Measurements from ENCODE around the gene CLEC4M. TPM values are rescaled to one million over a fixed set of nuclear protein-coding genes. Genes with fewer than 3 reads are reported as not detected.

CLEC4M gene, protein sequence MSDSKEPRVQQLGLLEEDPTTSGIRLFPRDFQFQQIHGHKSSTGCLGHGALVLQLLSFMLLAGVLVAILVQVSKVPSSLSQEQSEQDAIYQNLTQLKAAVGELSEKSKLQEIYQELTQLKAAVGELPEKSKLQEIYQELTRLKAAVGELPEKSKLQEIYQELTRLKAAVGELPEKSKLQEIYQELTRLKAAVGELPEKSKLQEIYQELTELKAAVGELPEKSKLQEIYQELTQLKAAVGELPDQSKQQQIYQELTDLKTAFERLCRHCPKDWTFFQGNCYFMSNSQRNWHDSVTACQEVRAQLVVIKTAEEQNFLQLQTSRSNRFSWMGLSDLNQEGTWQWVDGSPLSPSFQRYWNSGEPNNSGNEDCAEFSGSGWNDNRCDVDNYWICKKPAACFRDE
- total RNA-seq (2021; fragmentation: NEBNext Ultra II Directional; extraction: Animal tissue kit (Norgen Biotek cat#: 25700)) (not detected in 2 replicates), polyA plus RNA-seq (2011; rRNA removed) (not detected in 2 replicates), polyA minus RNA-seq (2011; rRNA and poly(A)+ RNA removed) (0.09 TPM in 1 of 2 replicates, not detected in the other)
- not detected for polyA plus RNA-seq (2011; cell fraction: cytosol; rRNA removed)
- not detected for polyA plus RNA-seq (2011; cell fraction: nucleus; rRNA removed)
- polyA plus RNA-seq (2012, experiment 1 of 2), result not detected in 4 replicates
- polyA plus RNA-seq (2012, experiment 2 of 2), result not detected
- not detected for polyA plus RNA-seq (2013, experiment 1 of 2)
- not detected for polyA plus RNA-seq (2013, experiment 2 of 2)
- polyA minus RNA-seq (2011; cell fraction: cytosol; rRNA and poly(A)+ RNA removed), result not detected
- polyA minus RNA-seq (2011; cell fraction: nucleus; rRNA and poly(A)+ RNA removed), result not detected
- long read RNA-seq, experiment 1, result 0 reads
- long read RNA-seq, experiment 2, result 0 reads

- Histone ChIP-seq H2AFZ (ENCODE audit: low read length) (no peak within 1 kb of the TSS), H3K4me3 (ENCODE audit: extremely low read depth in 1 of 4, insufficient read depth in 2 of 4, low read depth in 3 of 4, low read length in 4 of 4) (no peak within 1 kb of the TSS), H3K56ac (replicated peaks; ENCODE audit: insufficient read length, low read depth, low read length) (no peak within 1 kb of the TSS), H2BK120ac (replicated peaks; ENCODE audit: low read depth, low read length) (no peak within 1 kb of the TSS), H3K36me3 (ENCODE audit: control insufficient read depth in 2 of 4, insufficient read depth in 4 of 4, low read length in 3 of 4) (no peaks in the 10 kb centered on the region), H3K23ac (ENCODE audit: insufficient read length) (no peak within 1 kb of the TSS), H4K20me1 (replicated peaks in 1 of 2; ENCODE audit: control insufficient read depth in 1 of 2, insufficient read depth in 2 of 2, low read length in 2 of 2) (no peaks in the 10 kb centered on the region), H3K9me3 (ENCODE audit: insufficient read depth in 2 of 2, low read depth in 1 of 2, low read length in 1 of 2) (peaks cover 9 to 10% of the 10 kb centered on the region in 2 experiments; a peak in 3 of 4 replicates), H2BK12ac (ENCODE audit: low read depth, low read length) (no peak within 1 kb of the TSS), H3K79me1 (ENCODE audit: low read depth, low read length) (no peaks in the 10 kb centered on the region), H3K79me2 (ENCODE audit: control insufficient read depth in 1 of 2, insufficient read depth in 2 of 2, low read length in 2 of 2) (no peaks in the 10 kb centered on the region), H3K14ac (ENCODE audit: insufficient read length) (no peak within 1 kb of the TSS), H4K8ac (ENCODE audit: extremely low read depth, insufficient read depth, low read length) (no peak within 1 kb of the TSS), H3K4ac (replicated peaks; ENCODE audit: insufficient read length, low read depth, low read length) (no peak within 1 kb of the TSS), H2BK5ac (ENCODE audit: low read depth, low read length) (no peak within 1 kb of the TSS), H3K27me3 (replicated peaks in 1 of 4; ENCODE audit: control insufficient read depth in 3 of 4, extremely low read depth in 1 of 4, insufficient read depth in 3 of 4, low read length in 3 of 4) (no peaks in the 10 kb centered on the region), H2BK15ac (ENCODE audit: low read length) (no peak within 1 kb of the TSS), H3K4me1 (replicated peaks in 1 of 4; ENCODE audit: control insufficient read depth in 3 of 4, insufficient read depth in 4 of 4, low read length in 3 of 4) (peaks cover 0 to 3% (median 0%) of the 10 kb centered on the region in 4 experiments; a peak in 1 of 7 replicates), H3K27ac (ENCODE audit: low read depth, low read length) (no peak within 1 kb of the TSS), H3K23me2 (ENCODE audit: low read depth, low read length) (no peaks in the 10 kb centered on the region), H4K91ac (replicated peaks; ENCODE audit: insufficient read length, low read length) (no peak within 1 kb of the TSS), H2BK20ac (ENCODE audit: low read length) (no peak within 1 kb of the TSS), H4K5ac (ENCODE audit: insufficient read length, low read depth, low read length) (no peak within 1 kb of the TSS), H3K18ac (ENCODE audit: extremely low read depth, low read length) (peak within 1 kb of the TSS; percentile 32), H3K9ac (replicated peaks in 1 of 4; ENCODE audit: extremely low read depth in 1 of 4, low read depth in 3 of 4, low read length in 3 of 4) (no peak within 1 kb of the TSS), H3K4me2 (ENCODE audit: insufficient read depth in 1 of 2, low read depth in 2 of 2, low read length in 2 of 2) (no peak within 1 kb of the TSS; a peak in 1 of 4 replicates), H2AK5ac (ENCODE audit: low read depth, low read length) (no peak within 1 kb of the TSS)
- no peak for DNase-seq (ENCODE audit: low read depth in 1 of 2, low spot score in 2 of 2)
- CTCF ChIA-PET (ENCODE audit: partially characterized antibody), result no interaction called here
- no peak for FAIRE-seq
- WGBS, 2 experiments (ENCODE audit: extremely low coverage in 1 of 2, insufficient coverage in 1 of 2, insufficient read length in 1 of 2, insufficient replicate concordance in 2 of 2, low coverage in 1 of 2, low lambda C conversion rate in 2 of 2, missing lambda C conversion rate in 1 of 2), result 90% methylated on average over 8 of the region's 8 CpGs; no CpG with 5 or more reads in 1 of the 2 experiments
- POLR2A ChIA-PET (ENCODE audit: partially characterized antibody), result no interaction called here
- TF ChIP-seq MAX (IDR thresholded peaks at IDR 0.05) (no peak), CHD1 (IDR thresholded peaks at IDR 0.05; ENCODE audit: low read depth, low read length) (no peak), USF2 (IDR thresholded peaks at IDR 0.05; ENCODE audit: low read length) (no peak)
Observed at GRCh38 chr19:7762719-7763293, at the start of gene CLEC4M. Gene CLEC4M, plus strand, starts transcription at chr19:7763243. Its CDS starts 24 bp downstream, at chr19:7763267.

Measured in H1 (cell line).